ENCODE measurements around the gene MSTO1.

GRCh38 chr1:155636397-155637153 is 26.6 kb downstream of the MSTO1 start:
- TF ChIP-seq CTCF (IDR thresholded peaks at IDR 0.05) (no peak), ZFX (IDR thresholded peaks at IDR 0.05; ENCODE audit: borderline replicate concordance) (no peak)

All from 22Rv1 (cell line).